GM04503 (cell line): ENCODE results near the gene ANKRD49.
"Not testable (repeated sequence)": the region's sequence is repeated elsewhere in the genome, so short reads cannot be mapped to it uniquely, and the experiment has no call there.

Source experiments
- DNase-seq: peaks from one replicate; pipeline ENCODE4 v3.0.0-alpha.2; 2012; ENCODE audit warnings: low read depth

The ANKRD49 gene

GRCh38 chr11:94493281-94494125 lies at the start of gene ANKRD49, which contains the start of gene MRE11:
TSS of gene ANKRD49 (plus strand) at chr11:94493984. CDS start at chr11:94496694, 2,710 bp downstream.
TSS of gene MRE11 (minus strand) at chr11:94493844. CDS start at chr11:94492801, 1,043 bp downstream.
- DNase-seq, result peak; percentile 87

- no peak for DNase-seq
These were observed 48.1 kb upstream of the ANKRD49 start for GRCh38 chr11:94445641-94446040.

- DNase-seq, result no peak
These were observed 46.6 kb upstream of the ANKRD49 start for GRCh38 chr11:94447149-94447548.

GRCh38 chr11:94449029-94449428 lies 44.8 kb upstream of the ANKRD49 start:
- DNase-seq, result no peak

- peak; percentile 57 for DNase-seq
These were observed 44.3 kb upstream of the ANKRD49 start for GRCh38 chr11:94449437-94449836.

- no peak for DNase-seq
These were observed 43.7 kb upstream of the ANKRD49 start for GRCh38 chr11:94450048-94450447.

GRCh38 chr11:94452988-94453387 lies 40.8 kb upstream of the ANKRD49 start:
- no peak for DNase-seq

GRCh38 chr11:94454301-94454700 lies 39.5 kb upstream of the ANKRD49 start:
- DNase-seq, result no peak

GRCh38 chr11:94455861-94456260 lies 37.9 kb upstream of the ANKRD49 start:
- no peak for DNase-seq

- no peak for DNase-seq
These were observed 36.4 kb upstream of the ANKRD49 start for GRCh38 chr11:94457118-94458029.

- DNase-seq, result no peak
These were observed 34.2 kb upstream of the ANKRD49 start for GRCh38 chr11:94459576-94459975.

- DNase-seq, result no peak
These were observed 24.4 kb upstream of the ANKRD49 start for GRCh38 chr11:94469416-94469815.

- DNase-seq, result no peak
These were observed 20.6 kb upstream of the ANKRD49 start for GRCh38 chr11:94472916-94473799.

GRCh38 chr11:94477624-94478023 lies 16.2 kb upstream of the ANKRD49 start:
- no peak for DNase-seq

GRCh38 chr11:94481342-94481741 lies 12.4 kb upstream of the ANKRD49 start:
- no peak for DNase-seq

- no peak for DNase-seq
These were observed 7.7 kb upstream of the ANKRD49 start for GRCh38 chr11:94486068-94486467.

- no peak for DNase-seq
These were observed 419 bp downstream of the ANKRD49 start for GRCh38 chr11:94494126-94494680.

- no peak for DNase-seq
These were observed 6.4 kb downstream of the ANKRD49 start for GRCh38 chr11:94500181-94500580.

GRCh38 chr11:94501522-94501921 lies 7.7 kb downstream of the ANKRD49 start:
- DNase-seq, result no peak

GRCh38 chr11:94504689-94505293 lies 11.0 kb downstream of the ANKRD49 start:
- DNase-seq, result no peak

GRCh38 chr11:94506513-94506912 lies 12.7 kb downstream of the ANKRD49 start:
- DNase-seq, result not testable (repeated sequence)
